Stimulated activated naive B cell treated with anti-CD40 and anti-IgM and Interleukin-4, amounts not matched to agents 10 μg/mL and 1 μg/mL and 100 μg/mL, for 72 hours (primary cell): ENCODE results near the gene TRAPPC6A.

Experiments used
- ATAC-seq, 2 donors: fragments of 150-1000 bp; cut with Tn5 transposase; replicated peaks; 2 replicates each; pipeline ENCODE4 v1.10.0; 2021; ENCODE audit warnings: moderate library complexity in 1 of 2
- DNase-seq: peaks from one replicate; pipeline ENCODE4 v3.0.0; 2021
- H3K27ac Mint-ChIP-seq: one replicate; pipeline ENCODE4 v1.8.0; 2022; ENCODE audit warnings: mild to moderate bottlenecking, mixed read lengths
- H3K27me3 Mint-ChIP-seq, 2 donors: one replicate each; pipeline ENCODE4 v1.8.0; 2022; ENCODE audit warnings: mixed read lengths in 2 of 2
- H3K36me3 Mint-ChIP-seq, 2 donors: one replicate each; pipeline ENCODE4 v1.8.0; 2022; ENCODE audit warnings: mixed read lengths in 2 of 2, mild to moderate bottlenecking in 1 of 2
- H3K4me1 Mint-ChIP-seq, 2 donors: one replicate each; pipeline ENCODE4 v1.8.0; 2022; ENCODE audit warnings: mixed read lengths in 2 of 2, mild to moderate bottlenecking in 1 of 2
- H3K4me3 Mint-ChIP-seq, 2 donors: one replicate each; pipeline ENCODE4 v1.8.0; 2022; ENCODE audit warnings: mild to moderate bottlenecking in 2 of 2, mixed read lengths in 2 of 2, moderate library complexity in 1 of 2
- H3K9me3 Mint-ChIP-seq, 2 donors: one replicate each; pipeline ENCODE4 v1.8.0; 2022; ENCODE audit warnings: mixed read lengths in 2 of 2, mild to moderate bottlenecking in 1 of 2

Gene TRAPPC6A

GRCh38 chr19:45152504-45153338 is 25.3 kb downstream of the TRAPPC6A start:
- peak; percentile 23 for DNase-seq
- Mint-ChIP-seq H3K36me3 (peaks cover 8 to 24% of the 10 kb centered on the region in 2 donors), H3K4me1 (peaks cover 17 to 29% of the 10 kb centered on the region in 2 donors), H3K9me3 (peaks cover 0 to 6% of the 10 kb centered on the region in 2 donors), H3K27me3 (peaks cover 39 to 52% of the 10 kb centered on the region in 2 donors), H3K4me3 (peak overlapping the region; percentile 72 to 83), H3K27ac (peak overlapping the region; percentile 80)
- ATAC-seq = peak; percentile 55 to 63

GRCh38 chr19:45151821-45152503 is 26.1 kb downstream of the TRAPPC6A start:
- H3K4me1 Mint-ChIP-seq = peaks cover 17 to 29% of the 10 kb centered on the region in 2 donors

GRCh38 chr19:45151320-45151719 is 26.7 kb downstream of the TRAPPC6A start:
- ATAC-seq = no peak
- peaks cover 32 to 44% of the 10 kb centered on the region in 2 donors for H3K27me3 Mint-ChIP-seq
- H3K4me1 Mint-ChIP-seq = peaks cover 17 to 29% of the 10 kb centered on the region in 2 donors
- DNase-seq = no peak
- peak overlapping the region; percentile 44 to 83 for H3K4me3 Mint-ChIP-seq
- peaks cover 0 to 6% of the 10 kb centered on the region in 2 donors for H3K9me3 Mint-ChIP-seq
- H3K27ac Mint-ChIP-seq = peak overlapping the region; percentile 59
- H3K36me3 Mint-ChIP-seq = peaks cover 12 to 28% of the 10 kb centered on the region in 2 donors

More at GRCh38 chr19:45151821-45152503, 26.1 kb downstream of the TRAPPC6A start:
- DNase-seq (no peak), ATAC-seq (peak in 1 of 2 donors; percentile 2)
- peak overlapping the region; percentile 44 to 83 for H3K4me3 Mint-ChIP-seq
- H3K27me3 Mint-ChIP-seq = peaks cover 34 to 46% of the 10 kb centered on the region in 2 donors
- peaks cover 8 to 28% of the 10 kb centered on the region in 2 donors for H3K36me3 Mint-ChIP-seq
- peak overlapping the region; percentile 59 for H3K27ac Mint-ChIP-seq
- H3K9me3 Mint-ChIP-seq = peaks cover 0 to 6% of the 10 kb centered on the region in 2 donors

GRCh38 chr19:45150751-45151281 is 27.2 kb downstream of the TRAPPC6A start:
- Mint-ChIP-seq H3K27me3 (peaks cover 29 to 44% of the 10 kb centered on the region in 2 donors), H3K4me1 (peaks cover 17 to 29% of the 10 kb centered on the region in 2 donors), H3K9me3 (peaks cover 0 to 6% of the 10 kb centered on the region in 2 donors), H3K27ac (peak overlapping the region; percentile 59), H3K36me3 (peaks cover 12 to 31% of the 10 kb centered on the region in 2 donors), H3K4me3 (peak overlapping the region in 1 of 2 donors; percentile 44)
- no peak for DNase-seq
- ATAC-seq = no peak

GRCh38 chr19:45150180-45150579 is 27.9 kb downstream of the TRAPPC6A start:
- peaks cover 0 to 6% of the 10 kb centered on the region in 2 donors for H3K9me3 Mint-ChIP-seq
- H3K4me1 Mint-ChIP-seq = peaks cover 17 to 29% of the 10 kb centered on the region in 2 donors
- DNase-seq (no peak), ATAC-seq (no peak)
- H3K4me3 Mint-ChIP-seq = peak overlapping the region in 1 of 2 donors; percentile 11
- peaks cover 12 to 31% of the 10 kb centered on the region in 2 donors for H3K36me3 Mint-ChIP-seq
- H3K27me3 Mint-ChIP-seq = peaks cover 25 to 38% of the 10 kb centered on the region in 2 donors
- no peak overlapping the region for H3K27ac Mint-ChIP-seq

- Mint-ChIP-seq H3K27me3 (peaks cover 20 to 31% of the 10 kb centered on the region in 2 donors), H3K36me3 (peaks cover 16 to 35% of the 10 kb centered on the region in 2 donors), H3K27ac (no peak overlapping the region), H3K9me3 (peaks cover 0 to 6% of the 10 kb centered on the region in 2 donors), H3K4me1 (peaks cover 14 to 23% of the 10 kb centered on the region in 2 donors), H3K4me3 (no peak overlapping the region)
- no peak for ATAC-seq
- no peak for DNase-seq
These were observed 28.9 kb downstream of the TRAPPC6A start for GRCh38 chr19:45149129-45149528.

- no peak for DNase-seq
- no peak overlapping the region for H3K4me3 Mint-ChIP-seq
- H3K9me3 Mint-ChIP-seq = peaks cover 0 to 6% of the 10 kb centered on the region in 2 donors
- peaks cover 21 to 41% of the 10 kb centered on the region in 2 donors for H3K36me3 Mint-ChIP-seq
- H3K27ac Mint-ChIP-seq = no peak overlapping the region
- no peak for ATAC-seq
- H3K27me3 Mint-ChIP-seq = peaks cover 14 to 20% of the 10 kb centered on the region in 2 donors
- H3K4me1 Mint-ChIP-seq = peaks cover 11 to 18% of the 10 kb centered on the region in 2 donors
These were observed 30.0 kb downstream of the TRAPPC6A start for GRCh38 chr19:45147835-45148676.

- H3K36me3 Mint-ChIP-seq = peaks cover 30 to 46% of the 10 kb centered on the region in 2 donors
- peaks cover 0 to 2% of the 10 kb centered on the region in 2 donors for H3K9me3 Mint-ChIP-seq
- no peak overlapping the region for H3K27ac Mint-ChIP-seq
- peaks cover 8 to 13% of the 10 kb centered on the region in 2 donors for H3K4me1 Mint-ChIP-seq
- ATAC-seq = no peak
- DNase-seq = no peak
- H3K4me3 Mint-ChIP-seq = no peak overlapping the region
- peaks cover 8% of the 10 kb centered on the region in 2 donors for H3K27me3 Mint-ChIP-seq
These were observed 31.3 kb downstream of the TRAPPC6A start for GRCh38 chr19:45146741-45147205.

- H3K27me3 Mint-ChIP-seq = peaks cover 3% of the 10 kb centered on the region in 2 donors
- H3K36me3 Mint-ChIP-seq = peaks cover 31 to 45% of the 10 kb centered on the region in 2 donors
- H3K27ac Mint-ChIP-seq = no peak overlapping the region
- DNase-seq (no peak), ATAC-seq (no peak)
- no peaks in the 10 kb centered on the region for H3K9me3 Mint-ChIP-seq
- H3K4me1 Mint-ChIP-seq = peaks cover 8 to 9% of the 10 kb centered on the region in 2 donors
- no peak overlapping the region for H3K4me3 Mint-ChIP-seq
These were observed 31.8 kb downstream of the TRAPPC6A start for GRCh38 chr19:45146251-45146650.

GRCh38 chr19:45145270-45146189 is 32.5 kb downstream of the TRAPPC6A start:
- DNase-seq = no peak
- peaks cover 34 to 42% of the 10 kb centered on the region in 2 donors for H3K36me3 Mint-ChIP-seq
- H3K4me3 Mint-ChIP-seq = no peak overlapping the region
- no peaks in the 10 kb centered on the region for H3K27me3 Mint-ChIP-seq
- no peak for ATAC-seq
- no peaks in the 10 kb centered on the region for H3K9me3 Mint-ChIP-seq
- H3K27ac Mint-ChIP-seq = no peak overlapping the region
- peaks cover 8 to 9% of the 10 kb centered on the region in 2 donors for H3K4me1 Mint-ChIP-seq

GRCh38 chr19:45144431-45145269 is 33.4 kb downstream of the TRAPPC6A start:
- Mint-ChIP-seq H3K27me3 (no peaks in the 10 kb centered on the region), H3K9me3 (no peaks in the 10 kb centered on the region), H3K4me3 (no peak overlapping the region), H3K36me3 (peaks cover 36 to 41% of the 10 kb centered on the region in 2 donors), H3K27ac (no peak overlapping the region), H3K4me1 (peaks cover 8 to 9% of the 10 kb centered on the region in 2 donors)
- ATAC-seq (no peak), DNase-seq (no peak)

- DNase-seq (no peak), ATAC-seq (no peak)
- no peaks in the 10 kb centered on the region for H3K27me3 Mint-ChIP-seq
- H3K4me1 Mint-ChIP-seq = peaks cover 12 to 16% of the 10 kb centered on the region in 2 donors
- peak overlapping the region; percentile 67 for H3K27ac Mint-ChIP-seq
- no peaks in the 10 kb centered on the region for H3K9me3 Mint-ChIP-seq
- peaks cover 38 to 40% of the 10 kb centered on the region in 2 donors for H3K36me3 Mint-ChIP-seq
- peak overlapping the region in 1 of 2 donors; percentile 4 for H3K4me3 Mint-ChIP-seq
These were observed 35.3 kb downstream of the TRAPPC6A start for GRCh38 chr19:45142726-45143110.
